H1 (cell line): ENCODE results near the gene KLHL40. TPM values are rescaled to one million over a fixed set of nuclear protein-coding genes. Genes with fewer than 3 reads are reported as not detected.

Source experiments
- ASH2L ChIP-seq: fragments of 200-600, 300-600 bp; sonication (generic); IDR thresholded peaks from one replicate; pipeline ENCODE4 v1.7.1; 2017; ENCODE audit warnings: low read length
- ATF2 ChIP-seq: IDR thresholded peaks from 2 replicates; pipeline ENCODE4 v1.6.1; 2012; ENCODE audit warnings: low read length, inconsistent platforms
- CHD1 ChIP-seq: IDR thresholded peaks from 2 replicates; pipeline ENCODE4 v1.6.1; 2012; ENCODE audit warnings: low read depth, low read length, improper control_type of control experiment
- CHD7 ChIP-seq: fragments of 300-600 bp; sonication (generic); IDR thresholded peaks from 2 replicates; pipeline ENCODE4 v1.7.1; 2012; ENCODE audit warnings: low read length, moderate library complexity, mild to moderate bottlenecking, inconsistent platforms; ENCODE audit not compliant: insufficient replicate concordance
- E2F6 ChIP-seq: IDR thresholded peaks from 2 replicates; pipeline ENCODE4 v1.6.1; 2012; ENCODE audit warnings: inconsistent platforms
- GTF2F1 ChIP-seq: IDR thresholded peaks from 2 replicates; pipeline ENCODE4 v1.6.1; 2012; ENCODE audit warnings: low read depth, low read length, improper control_type of control experiment, borderline replicate concordance
- MAFK ChIP-seq: IDR thresholded peaks from 2 replicates; pipeline ENCODE4 v1.6.1; 2012; ENCODE audit warnings: low read depth, mild to moderate bottlenecking, improper control_type of control experiment, low read length
- SUZ12 ChIP-seq: fragments of 200-600 bp; sonication (generic); IDR thresholded peaks from 2 replicates; pipeline ENCODE4 v1.6.1; 2012; ENCODE audit warnings: mild to moderate bottlenecking, inconsistent platforms, low read length, moderate library complexity, mixed read lengths
- TBP ChIP-seq: IDR thresholded peaks from 2 replicates; pipeline ENCODE4 v1.6.1; 2011; ENCODE audit warnings: low read depth, low read length, improper control_type of control experiment
- polyA plus RNA-seq, 7 experiments: library from polyadenylated mRNA; depleted of rRNA in 3 of 7; stranded (reverse) in 5 of 7; unstranded in 2 of 7; fragments of >200 nt in 5 of 7; fragments of 200-250 nt in 2 of 7; gene quantifications; 1 replicate in 5 of 7; 2 replicates in 1 of 7; 4 replicates in 1 of 7; pipeline versions ENCODE4 v1.2.1 to v1.2.3, GENCODE V29; 2011 to 2013; ENCODE audit warnings: missing spikeins in 2 of 7, mixed read lengths in 2 of 7
- total RNA-seq: library from RNA; stranded (reverse); fragmentation: NEBNext Ultra II Directional; extraction: Animal tissue kit (Norgen Biotek cat#: 25700); gene quantifications from 2 replicates; pipeline ENCODE4 v1.2.1, GENCODE V29; 2021

KLHL40 gene
- total and polyA plus RNA-seq, 2 of the 8 experiments (the other 6 are each of a cell fraction or from before 2014, with no cell fraction given): 0.02 TPM; not detected in 1

- TF ChIP-seq CHD7: no peak
- TF ChIP-seq MAFK: no peak
- no peak for TF ChIP-seq TBP
- TF ChIP-seq ASH2L: no peak
- no peak for TF ChIP-seq ATF2
- TF ChIP-seq CHD1: no peak
- no peak for TF ChIP-seq E2F6
- TF ChIP-seq GTF2F1: no peak
- no peak for TF ChIP-seq SUZ12
These were observed 56.5 kb downstream of the KLHL40 start (continued) for GRCh38 chr3:42741796-42742195.
